GM21360 (cell line): ENCODE data around the gene PRR5.

Experiments used
- ATAC-seq: cut with Tn5 transposase; IDR thresholded peaks from one replicate; pipeline ENCODE4 v1.9.1; 2021; ENCODE audit warnings: mild to moderate bottlenecking, moderate library complexity; ENCODE audit not compliant: unreplicated experiment

The PRR5 gene

GRCh38 chr22:44752285-44753188 is 50.5 kb downstream of the PRR5 start, which contains the start of gene ARHGAP8:
ARHGAP8 (plus strand) TSS chr22:44752575; CDS start chr22:44786528, 33,953 bp downstream.
- no peak for ATAC-seq

GRCh38 chr22:44753189-44754042 is 51.4 kb downstream of the PRR5 start:
- ATAC-seq: no peak

- ATAC-seq: no peak
Observed at GRCh38 chr22:44754998-44755397, 53.0 kb downstream of the PRR5 start.

GRCh38 chr22:44755417-44755816 is 53.4 kb downstream of the PRR5 start:
- ATAC-seq: no peak

- ATAC-seq: no peak
Observed at GRCh38 chr22:44755956-44756361, 54.0 kb downstream of the PRR5 start.

GRCh38 chr22:44758344-44758973 is 56.5 kb downstream of the PRR5 start:
- no peak for ATAC-seq

GRCh38 chr22:44759001-44759400 is 57.0 kb downstream of the PRR5 start:
- ATAC-seq: no peak

- ATAC-seq: no peak
Observed at GRCh38 chr22:44759430-44760310, 57.7 kb downstream of the PRR5 start.

GRCh38 chr22:44760476-44760875 is 58.5 kb downstream of the PRR5 start:
- ATAC-seq: no peak

- ATAC-seq: no peak
Observed at GRCh38 chr22:44761025-44761424, 59.0 kb downstream of the PRR5 start.

GRCh38 chr22:44764373-44764772 is 62.4 kb downstream of the PRR5 start:
- ATAC-seq: no peak

GRCh38 chr22:44764974-44765373 is 63.0 kb downstream of the PRR5 start:
- ATAC-seq: no peak

- no peak for ATAC-seq
Observed at GRCh38 chr22:44765571-44766285, 63.7 kb downstream of the PRR5 start.

- ATAC-seq: no peak
Observed at GRCh38 chr22:44773082-44773481, 71.1 kb downstream of the PRR5 start.

- no peak for ATAC-seq
Observed at GRCh38 chr22:44775862-44776261, 73.9 kb downstream of the PRR5 start.

- ATAC-seq: no peak
Observed at GRCh38 chr22:44776605-44777363, 74.8 kb downstream of the PRR5 start.

- ATAC-seq: no peak
Observed at GRCh38 chr22:44777364-44777755, 75.4 kb downstream of the PRR5 start.

- no peak for ATAC-seq
Observed at GRCh38 chr22:44780876-44781449, 79.0 kb downstream of the PRR5 start.
